ACHN (cell line): Measurements from ENCODE around the gene SORL1-AS1.
A peak's percentile ranks its signal among the peaks of the same experiment; 100 is the strongest.

Experiments
- DNase-seq: peaks from one replicate; pipeline ENCODE4 v3.0.0-alpha.2; 2015
- in situ Hi-C: cut with HindIII; loops from 2 replicates; pipeline ENCODE4 v1.10.0; 2017; ENCODE audit warnings: low sequenced_read_pairs, low pct_ligation_motif_present, low pct_unique_long_range_greater_than_20kb

Gene SORL1-AS1

DNA sequence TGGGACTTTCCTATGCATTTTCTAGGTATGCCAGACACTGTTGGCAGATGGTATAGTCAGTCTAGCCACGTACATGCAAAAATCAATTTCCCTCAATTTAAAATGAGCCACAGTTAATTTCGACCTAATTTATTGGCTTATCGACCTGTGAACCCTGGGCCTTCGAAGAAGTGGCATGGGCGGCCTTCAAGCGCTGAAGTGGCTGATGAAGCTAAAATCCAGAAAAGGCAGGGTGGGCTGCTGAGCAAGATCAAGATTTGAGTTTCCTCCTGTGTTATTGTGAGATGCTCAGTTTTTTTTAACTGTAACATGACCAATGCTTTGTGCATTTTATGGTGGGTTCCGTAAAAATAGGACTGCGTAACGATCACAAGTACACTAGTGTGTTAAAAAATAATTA, 5.8 kb upstream of the SORL1-AS1 start:
- in situ Hi-C loops: no loop called here

GRCh38 chr11:121456816-121457431, 4.2 kb upstream of the SORL1-AS1 start:
- DNase-seq: no peak
- in situ Hi-C loops: no loop called here

More for the DNA sequence above, 5.8 kb upstream of the SORL1-AS1 start:
- no peak for DNase-seq

DNA sequence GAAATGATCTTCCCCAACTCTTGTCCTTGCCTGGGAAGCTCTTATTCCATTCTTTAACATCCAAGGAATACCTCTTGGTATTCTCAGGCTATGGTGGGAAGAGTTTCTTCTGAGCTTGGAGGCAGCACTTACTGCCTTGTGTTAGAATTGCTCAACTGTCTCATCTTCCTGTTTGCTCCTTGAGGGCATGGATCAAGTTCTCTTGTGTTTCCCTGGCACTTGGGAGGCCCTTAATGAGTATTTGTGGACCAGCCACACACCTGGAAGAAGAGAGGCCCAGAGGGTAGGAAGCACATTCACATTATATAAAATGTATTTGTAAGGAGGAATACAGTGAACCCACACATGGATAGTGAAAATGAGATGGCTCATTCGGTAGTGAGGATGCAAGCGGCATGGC, 3.4 kb upstream of the SORL1-AS1 start:
- no peak for DNase-seq
- in situ Hi-C loops: no loop called here

DNA sequence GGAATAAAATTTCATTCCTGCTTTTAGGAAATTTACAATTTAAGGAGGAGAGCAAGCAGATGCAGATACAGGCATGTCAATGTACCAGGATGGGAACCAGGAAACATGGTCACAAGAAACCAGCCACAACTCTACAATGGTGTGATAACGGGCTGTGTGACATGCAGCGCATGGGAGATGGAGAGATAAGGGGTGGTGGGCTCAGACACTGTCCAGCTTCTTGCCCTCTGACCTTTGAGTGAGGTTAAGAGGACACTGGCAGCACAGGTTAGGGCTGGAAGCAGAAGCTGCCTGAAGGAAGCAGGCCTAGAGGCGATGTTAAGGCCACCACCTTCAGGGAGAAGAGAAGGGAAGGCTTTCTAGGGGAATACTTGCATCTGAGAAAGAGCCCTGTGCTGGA, 2.3 kb upstream of the SORL1-AS1 start:
- in situ Hi-C loops: no loop called here
- DNase-seq: no peak

- DNase-seq: no peak
- in situ Hi-C loops: no loop called here
These were observed 977 bp upstream of the SORL1-AS1 start for GRCh38 chr11:121453589-121454299.

DNA sequence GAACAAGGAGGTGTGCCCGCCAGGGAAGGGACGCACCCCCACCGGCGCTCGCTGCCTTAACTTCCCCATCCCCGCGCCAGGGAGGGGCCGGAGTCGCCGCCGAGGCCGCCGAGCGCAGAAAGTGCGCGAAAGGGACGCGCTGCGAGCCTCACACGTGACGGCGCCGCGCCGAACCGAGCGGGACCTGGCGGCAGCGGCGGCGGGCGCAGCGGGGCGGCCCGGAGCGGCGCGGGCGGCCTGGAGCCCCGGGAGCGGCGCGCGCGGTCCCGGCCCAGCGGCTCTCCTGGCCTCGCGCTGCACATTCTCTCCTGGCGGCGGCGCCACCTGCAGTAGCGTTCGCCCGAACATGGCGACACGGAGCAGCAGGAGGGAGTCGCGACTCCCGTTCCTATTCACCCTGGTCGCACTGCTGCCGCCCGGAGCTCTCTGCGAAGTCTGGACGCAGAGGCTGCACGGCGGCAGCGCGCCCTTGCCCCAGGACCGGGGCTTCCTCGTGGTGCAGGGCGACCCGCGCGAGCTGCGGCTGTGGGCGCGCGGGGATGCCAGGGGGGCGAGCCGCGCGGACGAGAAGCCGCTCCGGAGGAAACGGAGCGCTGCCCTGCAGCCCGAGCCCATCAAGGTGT, 670 bp downstream of the SORL1-AS1 start, which contains the start of gene SORL1:
Gene SORL1, plus strand, starts transcription at position 329 of the 623 bp plus-strand sequence. Its CDS starts 18 bp downstream, at position 347.
- in situ Hi-C loops: no loop called here
- DNase-seq: peak; percentile 60

- in situ Hi-C loops: no loop called here
These were observed 1.4 kb downstream of the SORL1-AS1 start for GRCh38 chr11:121451178-121451985.

GRCh38 chr11:121450401-121450800, 2.4 kb downstream of the SORL1-AS1 start:
- no peak for DNase-seq
- in situ Hi-C loops: no loop called here

More at GRCh38 chr11:121451178-121451985, 1.4 kb downstream of the SORL1-AS1 start:
- DNase-seq: no peak

GRCh38 chr11:121449626-121450025, 3.1 kb downstream of the SORL1-AS1 start:
- DNase-seq: no peak
- in situ Hi-C loops: no loop called here

DNA sequence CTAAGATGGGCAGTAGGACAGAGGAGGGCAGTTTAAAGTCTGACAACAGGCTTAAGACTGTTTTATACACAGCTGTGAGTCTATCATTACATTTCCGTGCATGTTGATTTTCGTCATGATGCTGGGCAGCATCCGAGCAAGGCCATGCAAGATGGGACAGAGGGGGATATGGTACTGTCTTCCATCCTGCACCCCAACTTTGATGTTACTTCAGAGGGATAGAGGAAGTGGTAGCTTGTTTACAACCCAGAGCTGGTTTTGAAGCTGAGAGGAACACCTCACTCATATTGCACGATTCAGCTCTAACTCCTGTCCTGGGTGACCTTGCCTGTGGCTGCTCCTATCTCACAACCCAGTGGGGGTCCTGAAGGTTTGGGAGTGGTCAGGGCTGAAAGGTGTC, 3.6 kb downstream of the SORL1-AS1 start:
- DNase-seq: no peak
- in situ Hi-C loops: no loop called here

- in situ Hi-C loops: no loop called here
- DNase-seq: no peak
These were observed 4.3 kb downstream of the SORL1-AS1 start for GRCh38 chr11:121448431-121448941.

GRCh38 chr11:121448011-121448410, 4.8 kb downstream of the SORL1-AS1 start:
- in situ Hi-C loops: no loop called here
- no peak for DNase-seq

GRCh38 chr11:121446752-121447156, 6.0 kb downstream of the SORL1-AS1 start:
- in situ Hi-C loops: no loop called here
- no peak for DNase-seq

DNA sequence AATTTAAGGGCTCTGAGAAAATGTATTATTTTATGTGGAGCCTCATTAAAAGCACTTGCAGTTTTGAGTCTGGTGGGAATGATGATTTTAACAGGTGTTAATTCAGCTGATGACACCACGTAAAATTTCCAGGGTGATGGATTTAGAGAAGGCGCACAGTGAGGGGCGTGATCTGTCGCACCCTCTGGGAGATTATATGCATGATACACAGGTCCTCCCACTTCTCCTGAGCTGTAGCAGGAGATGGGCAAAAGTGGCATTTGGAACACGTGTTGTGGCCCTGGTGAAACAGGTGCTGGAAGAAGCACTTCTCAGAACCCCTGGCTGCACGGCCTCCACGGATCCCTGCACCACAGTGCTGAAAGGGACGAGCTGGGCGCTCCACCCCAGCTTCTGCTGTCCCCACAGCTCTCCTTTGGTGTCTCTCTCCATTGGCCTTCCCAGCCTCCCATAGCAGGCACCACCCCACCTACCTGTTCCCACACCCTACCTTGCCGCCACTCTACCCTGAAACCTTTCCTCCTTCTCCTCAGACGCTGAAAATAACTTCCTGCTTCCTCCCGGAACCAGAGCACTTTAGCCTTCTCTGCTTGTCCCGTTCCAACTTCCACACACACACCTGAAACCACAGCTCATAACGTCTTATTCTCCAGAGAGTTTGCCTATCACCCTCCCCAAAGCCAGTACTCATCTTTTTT, 7.5 kb downstream of the SORL1-AS1 start:
- no peak for DNase-seq
- in situ Hi-C loops: no loop called here

- DNase-seq: no peak
- in situ Hi-C loops: no loop called here
These were observed 8.2 kb downstream of the SORL1-AS1 start for GRCh38 chr11:121444526-121444925.

DNA sequence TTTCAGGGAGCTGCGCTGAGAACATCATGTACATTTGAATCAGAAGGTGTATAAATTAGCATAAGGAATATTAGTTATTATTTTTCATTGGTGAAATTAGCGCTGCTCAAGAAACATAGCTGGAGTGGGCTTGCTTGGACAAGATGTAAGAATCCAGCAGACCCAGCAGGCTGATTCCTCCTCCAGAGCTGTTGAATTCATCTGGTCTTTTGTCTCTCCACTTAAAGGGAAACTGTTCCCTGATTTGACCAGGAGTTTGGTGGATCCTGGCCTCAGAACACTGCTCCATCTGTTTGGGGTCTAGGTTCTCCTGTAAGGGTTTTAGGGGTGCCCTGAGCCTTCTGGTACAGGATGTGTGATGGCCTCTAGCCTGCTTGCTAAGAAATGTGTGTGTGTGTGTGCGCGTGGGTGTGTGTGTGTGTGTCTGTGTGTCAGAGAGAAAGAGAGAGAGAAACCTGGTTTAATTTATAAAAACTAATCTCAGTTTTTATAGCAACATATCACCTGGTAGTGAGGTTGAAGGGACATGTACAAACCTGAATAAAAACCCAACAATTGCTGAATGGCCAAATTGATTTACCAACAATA, 9.0 kb downstream of the SORL1-AS1 start:
- DNase-seq: no peak
- in situ Hi-C loops: no loop called here

DNA sequence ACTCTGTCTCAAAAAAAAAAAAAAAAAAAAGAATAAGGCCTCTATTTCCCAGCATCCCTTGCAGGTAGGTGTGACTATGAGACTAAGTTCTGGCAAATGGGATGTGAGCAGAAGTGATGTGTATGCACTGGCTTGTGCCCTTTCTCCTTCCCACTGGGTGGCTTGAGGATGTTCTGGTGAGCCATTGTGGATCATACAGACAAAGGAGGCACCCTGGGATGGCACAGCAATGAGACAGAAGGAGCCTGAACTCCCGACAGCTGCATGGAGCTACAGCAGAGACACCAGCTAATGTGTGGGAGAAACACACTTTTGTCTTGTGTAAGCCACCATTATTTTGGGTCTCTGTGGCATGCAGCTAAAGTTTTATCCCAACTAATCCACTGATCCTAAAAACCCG, 11.2 kb downstream of the SORL1-AS1 start:
- in situ Hi-C loops: no loop called here
- no peak for DNase-seq

- in situ Hi-C loops: no loop called here
- DNase-seq: no peak
These were observed 13.0 kb downstream of the SORL1-AS1 start for GRCh38 chr11:121439759-121440158.
